RWPE1 (cell line): Measurements from ENCODE around the gene RMRP.

Experiments used
- CTCF ChIA-PET: fragments of 350-600 bp; sonication (Branson Sonifier 250); formaldehyde crosslinking; extraction: SDS; loops from one replicate; lab custom pipeline; 2021; lab: Yijun Ruan, JAX
- POLR2A ChIA-PET: fragments of 400-600 bp; formaldehyde crosslinking; extraction: SDS; loops from one replicate; lab custom pipeline; 2020; ENCODE audit warnings: antibody characterized with exemption; ENCODE audit not compliant: low non-redundant PET; lab: Yijun Ruan, JAX
- DNase-seq: peaks from one replicate; pipeline ENCODE4 v3.0.0; 2012; ENCODE audit warnings: low spot score
- H3K27ac ChIP-seq: fragments of 450-650 bp; 2 replicates; pipeline ENCODE4 v1.5.1; 2017
- TF ChIP-seq, protein P1 (sequence below): fragments of 450-650 bp; conservative IDR thresholded peaks from 2 replicates; pipeline ENCODE4 v1.5.1; 2017; ENCODE audit warnings: low read depth, mild to moderate bottlenecking

RMRP gene

DNA sequence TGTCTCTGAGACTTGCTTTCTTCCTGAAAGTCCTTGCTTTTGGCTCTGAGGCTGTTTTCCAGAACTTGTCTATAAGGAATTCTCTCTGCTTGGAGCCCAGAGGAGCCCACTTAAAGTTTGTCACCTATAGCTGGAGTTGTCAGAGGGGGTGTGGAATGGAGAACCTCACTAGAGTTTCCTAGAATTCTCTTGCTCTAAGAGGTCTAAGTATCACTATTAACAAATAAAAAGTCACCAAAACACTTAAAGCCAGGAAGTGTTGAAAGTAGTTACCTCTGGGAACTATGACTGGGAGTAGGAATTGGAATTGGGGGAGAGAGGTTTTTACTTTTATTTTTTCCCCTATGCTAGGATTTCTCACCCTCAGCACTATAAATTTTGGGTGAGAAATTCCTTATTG is 22.1 kb downstream of the RMRP start:
- no peak overlapping the region for H3K27ac ChIP-seq
- DNase-seq = no peak
- TF ChIP-seq, protein P1, sequence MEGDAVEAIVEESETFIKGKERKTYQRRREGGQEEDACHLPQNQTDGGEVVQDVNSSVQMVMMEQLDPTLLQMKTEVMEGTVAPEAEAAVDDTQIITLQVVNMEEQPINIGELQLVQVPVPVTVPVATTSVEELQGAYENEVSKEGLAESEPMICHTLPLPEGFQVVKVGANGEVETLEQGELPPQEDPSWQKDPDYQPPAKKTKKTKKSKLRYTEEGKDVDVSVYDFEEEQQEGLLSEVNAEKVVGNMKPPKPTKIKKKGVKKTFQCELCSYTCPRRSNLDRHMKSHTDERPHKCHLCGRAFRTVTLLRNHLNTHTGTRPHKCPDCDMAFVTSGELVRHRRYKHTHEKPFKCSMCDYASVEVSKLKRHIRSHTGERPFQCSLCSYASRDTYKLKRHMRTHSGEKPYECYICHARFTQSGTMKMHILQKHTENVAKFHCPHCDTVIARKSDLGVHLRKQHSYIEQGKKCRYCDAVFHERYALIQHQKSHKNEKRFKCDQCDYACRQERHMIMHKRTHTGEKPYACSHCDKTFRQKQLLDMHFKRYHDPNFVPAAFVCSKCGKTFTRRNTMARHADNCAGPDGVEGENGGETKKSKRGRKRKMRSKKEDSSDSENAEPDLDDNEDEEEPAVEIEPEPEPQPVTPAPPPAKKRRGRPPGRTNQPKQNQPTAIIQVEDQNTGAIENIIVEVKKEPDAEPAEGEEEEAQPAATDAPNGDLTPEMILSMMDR = no peak
- ChIA-PET CTCF (interaction anchor here (0.9 to 1.0 kb wide), 2 partner anchors 9 to 32 kb away, joined by 3 to 4 read pairs; no protein-coding TSS in a partner anchor), POLR2A (no interaction called here)

GRCh38 chr9:35629597-35629996 is 28.2 kb downstream of the RMRP start:
- CTCF ChIA-PET = interaction anchor here (0.7 to 1.0 kb wide), 3 partner anchors 18 to 326 kb away, joined by 4 to 12 read pairs (median 5); no protein-coding TSS in a partner anchor
- DNase-seq = no peak
- POLR2A ChIA-PET = no interaction called here
- no peak overlapping the region for H3K27ac ChIP-seq
- TF ChIP-seq, protein P1 = no peak

DNA sequence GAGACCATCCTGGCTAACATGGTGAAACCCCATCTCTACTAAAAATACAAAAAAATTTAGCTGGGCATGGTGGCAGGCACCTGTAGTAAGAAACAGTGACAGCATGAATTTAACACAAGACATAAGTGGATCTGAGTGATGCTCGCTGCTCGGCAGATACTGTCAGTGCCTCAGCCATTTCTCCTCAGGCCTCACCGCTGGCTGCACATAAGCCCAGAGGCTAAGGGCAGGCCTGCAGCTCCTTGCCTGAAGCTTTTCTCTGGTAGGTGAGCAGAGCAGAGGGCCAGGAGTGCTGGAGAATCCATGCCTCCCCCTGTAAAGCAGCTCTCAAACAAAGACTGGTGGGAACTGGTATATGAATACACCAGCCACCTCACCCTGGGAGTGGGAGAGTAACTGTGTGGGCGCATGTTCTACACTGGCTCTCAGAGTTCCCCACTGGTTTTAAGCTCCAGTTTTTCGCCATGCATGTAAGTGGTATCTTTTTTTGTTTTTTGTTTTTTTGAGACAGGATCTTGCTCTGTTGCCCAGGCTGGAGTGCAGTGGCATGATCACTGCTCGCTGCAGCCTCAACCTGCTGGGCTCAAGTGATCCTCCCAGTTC is 29.3 kb downstream of the RMRP start:
- CTCF ChIA-PET = interaction anchor here (0.5 to 1.0 kb wide), 3 partner anchors 17 to 157 kb away, joined by 3 to 12 read pairs (median 3); no protein-coding TSS in a partner anchor

DNA sequence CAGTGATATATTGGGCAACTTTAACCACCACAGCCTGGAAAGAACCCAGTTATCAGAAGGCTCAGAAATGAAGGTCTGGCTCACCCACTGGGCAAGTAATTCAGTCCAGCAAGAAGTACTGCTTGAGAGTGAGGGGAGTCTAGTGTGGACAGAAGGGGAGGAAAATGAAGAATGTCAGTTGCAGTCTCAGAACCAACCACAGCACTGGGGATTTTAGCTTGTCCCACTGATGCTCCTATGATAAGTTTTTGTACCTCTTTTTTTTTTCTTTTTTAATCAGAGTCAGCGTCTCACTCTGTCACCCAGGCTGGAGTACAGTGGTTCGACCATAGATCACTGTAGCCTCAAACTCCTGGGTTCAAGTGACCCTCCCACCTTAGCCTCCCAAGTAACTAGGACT is 30.2 kb downstream of the RMRP start:
- TF ChIP-seq, protein P1 = no peak
- CTCF ChIA-PET = interaction anchor here (0.6 kb wide), 1 partner anchor 24 kb away, joined by 3 read pairs; no protein-coding TSS in a partner anchor
- no peak overlapping the region for H3K27ac ChIP-seq
- POLR2A ChIA-PET = no interaction called here
- DNase-seq = no peak

More for the DNA sequence above, 29.3 kb downstream of the RMRP start:
- TF ChIP-seq, protein P1 = no peak
- POLR2A ChIA-PET = no interaction called here
- no peak for DNase-seq
- no peak overlapping the region for H3K27ac ChIP-seq

DNA sequence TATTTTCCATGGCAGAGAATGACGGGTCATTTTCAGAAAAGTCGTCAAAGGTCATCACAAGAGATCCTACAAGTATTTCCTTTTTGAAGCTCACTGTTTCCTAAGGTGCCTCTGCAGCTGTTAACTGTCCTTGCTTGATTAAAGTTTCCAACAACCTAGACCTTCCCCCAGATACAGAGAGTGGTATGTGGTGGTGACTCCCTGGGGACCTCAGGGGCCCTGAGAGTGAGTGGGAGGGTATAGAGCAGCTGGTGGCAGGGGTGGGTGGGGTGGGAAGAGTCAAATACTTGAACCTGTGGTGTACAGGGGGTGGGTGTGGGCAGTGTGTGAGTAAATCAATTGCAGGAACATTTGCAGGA is 38.0 kb downstream of the RMRP start:
- DNase-seq = no peak
- CTCF ChIA-PET = interaction anchor here (0.5 to 1.4 kb wide), 3 partner anchors 9 to 32 kb away, joined by 3 to 5 read pairs (median 4); no protein-coding TSS in a partner anchor
- TF ChIP-seq, protein P1 = no peak
- POLR2A ChIA-PET = no interaction called here
- no peak overlapping the region for H3K27ac ChIP-seq

- ChIA-PET CTCF (interaction anchor here (0.6 to 1.4 kb wide), 4 partner anchors 8 to 411 kb away, joined by 3 to 5 read pairs (median 3); no protein-coding TSS in a partner anchor), POLR2A (no interaction called here)
- TF ChIP-seq, protein P1 = no peak
- DNase-seq = no peak
- no peak overlapping the region for H3K27ac ChIP-seq
These were observed 38.7 kb downstream of the RMRP start for GRCh38 chr9:35618854-35619799.
